Activated T-cell treated with anti-CD3 and anti-CD28 coated beads, Interleukin-2, amount 50 U/mL, for 1 hour (primary cell): ENCODE results near the gene NLRP1.

Experiments used
- DNase-seq: peaks from one replicate; pipeline ENCODE4 v3.0.0-alpha.2; 2020

NLRP1 gene

DNA sequence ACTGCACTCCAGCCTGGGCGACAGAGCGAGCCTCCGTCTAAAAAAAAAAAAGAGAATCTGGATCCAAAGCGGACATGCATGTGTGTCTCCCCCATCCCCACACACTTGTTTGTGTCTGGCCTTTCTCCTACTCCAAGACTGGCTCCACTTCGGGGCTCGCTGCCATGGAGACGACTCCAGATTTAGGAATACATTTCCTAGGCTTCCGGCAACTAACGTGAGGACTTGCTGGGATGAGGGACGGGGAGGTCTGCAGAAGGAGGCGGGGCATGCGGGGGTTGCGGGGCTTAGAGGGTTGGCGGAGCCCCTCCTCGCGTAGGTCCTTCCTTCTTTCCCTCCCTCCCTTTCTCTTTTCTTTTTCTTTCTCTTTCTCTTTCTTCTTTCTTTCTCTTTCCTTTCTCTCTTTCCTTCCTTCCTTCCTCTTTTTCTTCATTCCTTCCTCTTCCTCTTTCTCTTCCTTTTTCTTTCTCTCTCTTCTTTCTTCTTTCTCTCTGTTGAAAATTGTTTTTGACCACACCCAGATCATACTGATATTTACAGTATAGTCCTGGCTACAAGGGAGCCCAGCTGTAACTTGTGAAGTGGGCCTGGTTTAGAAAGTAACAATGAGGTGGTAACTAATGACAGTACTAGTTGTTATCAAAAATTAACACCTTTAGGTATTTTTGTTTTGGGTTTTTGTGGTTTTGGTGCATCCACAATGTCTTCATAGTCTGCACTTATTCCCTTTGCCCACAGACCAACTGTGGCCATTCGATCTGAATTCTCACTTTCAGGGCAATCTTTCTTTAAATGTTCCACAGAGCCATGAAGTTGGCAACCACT, 72.7 kb downstream of the NLRP1 start:
- DNase-seq: no peak

DNA sequence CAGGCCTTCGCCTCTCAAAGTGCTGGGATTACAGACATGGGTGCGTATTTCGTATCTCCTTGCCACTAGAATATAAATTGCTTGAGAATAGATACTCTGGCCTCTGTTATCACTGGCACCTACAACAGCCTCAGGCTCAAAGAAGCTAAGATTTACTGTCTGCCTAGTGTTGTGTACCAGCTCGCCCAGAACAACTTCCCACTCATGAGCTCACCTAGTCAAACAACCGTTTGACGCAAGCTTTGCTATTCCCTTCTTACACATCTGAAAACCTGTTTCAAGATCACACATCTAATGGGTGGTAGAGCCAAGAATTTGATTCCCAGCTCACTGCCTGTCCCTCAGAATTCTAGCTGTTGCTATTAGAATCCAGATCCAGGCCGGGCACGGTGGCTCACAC, 73.5 kb downstream of the NLRP1 start:
- no peak for DNase-seq

DNA sequence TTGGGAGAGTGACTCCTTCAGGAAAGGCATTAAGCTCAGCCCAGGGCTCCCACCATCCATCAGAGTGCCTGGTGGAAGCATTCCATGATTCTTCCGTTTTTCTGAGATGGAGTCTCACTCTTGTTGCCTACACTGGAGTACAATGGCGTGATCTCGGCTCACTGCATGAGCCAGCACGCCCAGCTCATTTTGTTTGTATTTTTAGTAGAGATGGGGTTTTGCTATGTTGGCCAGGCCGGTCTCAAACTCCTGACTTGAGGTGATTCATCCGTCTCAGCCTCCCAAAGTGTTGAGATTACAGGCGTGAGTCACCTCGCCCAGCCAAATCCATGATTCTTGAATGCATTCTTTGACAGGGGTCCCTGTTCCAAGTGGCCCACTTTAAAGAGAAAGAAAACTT, 74.8 kb downstream of the NLRP1 start:
- DNase-seq: no peak

DNA sequence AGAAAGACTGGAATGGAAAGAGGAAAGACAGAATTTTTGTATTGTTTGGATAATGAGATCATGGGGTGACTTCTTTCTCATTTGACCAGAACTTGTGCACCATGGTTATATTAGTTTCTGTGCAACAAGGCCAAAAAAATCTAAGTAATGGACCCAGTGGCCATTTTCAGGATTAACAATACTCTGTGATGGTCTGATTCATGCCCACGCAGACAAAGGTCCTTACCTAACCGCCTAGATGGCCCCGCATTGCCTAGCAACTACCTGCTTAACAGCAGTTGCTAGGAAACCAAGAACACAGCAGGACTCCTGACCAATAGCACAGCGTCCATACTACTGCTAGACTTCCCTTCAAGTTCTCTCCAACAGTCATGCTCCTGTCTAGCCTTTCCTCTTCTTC, 75.5 kb downstream of the NLRP1 start:
- DNase-seq: no peak

DNA sequence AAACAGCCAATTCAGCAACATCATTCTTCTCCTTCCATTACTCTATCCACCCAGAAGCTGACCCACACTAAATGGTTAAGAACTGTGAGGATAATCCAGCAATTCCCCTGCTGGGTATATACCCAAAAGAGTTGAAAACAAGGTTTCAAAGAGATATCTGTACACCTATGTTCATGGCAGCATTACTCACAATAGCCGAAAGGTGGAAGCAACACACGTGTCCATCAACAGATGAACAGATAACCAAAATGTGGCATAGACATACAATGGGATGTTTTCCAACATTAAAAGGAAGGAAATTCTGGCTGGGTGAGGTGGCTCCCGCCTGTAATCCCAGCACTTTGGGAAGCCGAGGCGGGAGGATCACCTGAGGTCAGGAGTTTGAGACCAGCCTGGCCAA, 78.0 kb downstream of the NLRP1 start:
- DNase-seq: no peak

DNA sequence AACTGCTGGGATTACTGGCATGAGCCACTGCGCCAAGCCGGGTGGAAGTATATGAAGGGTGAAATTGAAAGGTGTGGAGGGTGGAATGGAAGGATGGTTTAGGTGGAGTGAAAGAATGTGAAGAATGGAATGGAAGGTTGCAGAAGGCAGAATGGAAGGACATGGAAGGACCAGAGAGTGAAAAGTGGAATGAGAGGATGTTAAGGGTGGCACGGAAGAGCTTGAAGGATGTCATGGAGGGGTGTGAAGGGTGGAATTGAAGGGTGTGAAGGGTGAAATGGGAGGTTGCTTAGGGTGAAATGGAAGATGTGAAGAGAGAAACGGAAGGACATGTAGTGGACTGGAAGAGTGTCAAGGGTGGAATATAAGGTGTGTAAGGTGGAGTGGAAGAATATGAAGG, 81.8 kb downstream of the NLRP1 start:
- DNase-seq: no peak

- no peak for DNase-seq
Observed at GRCh38 chr17:5501685-5502084, 82.6 kb downstream of the NLRP1 start.

DNA sequence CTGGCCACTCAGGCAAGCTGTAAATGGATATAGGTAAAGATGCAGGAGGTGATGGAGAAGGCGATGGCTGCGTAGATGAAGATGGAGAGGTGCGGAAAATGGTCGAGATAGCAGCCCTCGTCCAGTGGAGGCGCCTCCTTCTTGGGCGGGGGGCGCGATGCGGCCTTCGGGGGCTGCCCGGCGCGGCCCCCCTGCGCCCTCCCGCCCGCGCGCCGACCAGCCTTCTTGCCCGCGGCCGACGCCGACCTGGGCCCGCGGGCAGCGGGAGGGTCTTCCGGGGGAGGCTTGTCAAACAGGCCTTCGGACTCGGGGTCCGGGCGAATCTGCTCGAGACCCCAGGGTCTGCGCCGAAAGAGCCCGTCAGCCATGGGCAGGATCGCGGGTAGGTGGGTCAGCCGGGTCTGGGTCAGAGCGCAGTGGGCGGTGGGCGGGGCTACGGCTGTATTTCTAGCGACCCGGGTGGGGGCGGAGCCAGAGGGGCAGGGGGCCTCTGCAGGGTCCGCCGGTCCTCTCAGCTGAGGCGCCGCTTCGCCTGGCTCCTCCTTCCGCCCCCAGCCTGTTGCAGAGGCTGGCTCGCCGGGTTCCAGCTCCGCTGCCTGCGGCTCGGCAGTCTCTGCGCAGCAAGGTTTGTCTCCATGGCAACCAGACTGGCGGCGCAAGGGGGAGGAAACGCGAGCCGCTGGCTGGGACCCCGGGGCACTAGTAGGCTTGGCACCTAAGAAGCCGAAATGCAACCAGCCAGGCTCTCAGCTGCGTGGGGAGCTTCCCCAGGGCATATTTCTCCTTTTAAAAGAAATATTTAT, 83.5 kb downstream of the NLRP1 start:
- peak; percentile 79 for DNase-seq

DNA sequence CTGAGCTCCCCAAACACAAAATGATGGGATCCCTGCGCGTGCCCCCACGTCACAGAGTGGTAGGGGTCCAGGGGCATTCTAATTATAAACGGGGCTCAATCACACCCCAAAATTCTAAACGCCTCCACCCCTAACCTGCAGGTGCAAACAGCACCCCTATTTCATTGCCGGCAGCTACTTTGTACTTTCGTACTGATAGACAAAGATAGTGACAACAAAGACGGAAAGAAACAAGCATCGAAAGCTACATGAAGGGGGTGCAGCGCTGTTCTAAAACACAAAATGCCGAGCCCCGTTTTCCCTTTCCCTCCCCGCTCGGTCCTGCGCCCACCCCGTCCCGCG, 84.1 kb downstream of the NLRP1 start:
- no peak for DNase-seq

GRCh38 chr17:5499476-5500231, 84.7 kb downstream of the NLRP1 start:
- no peak for DNase-seq

DNA sequence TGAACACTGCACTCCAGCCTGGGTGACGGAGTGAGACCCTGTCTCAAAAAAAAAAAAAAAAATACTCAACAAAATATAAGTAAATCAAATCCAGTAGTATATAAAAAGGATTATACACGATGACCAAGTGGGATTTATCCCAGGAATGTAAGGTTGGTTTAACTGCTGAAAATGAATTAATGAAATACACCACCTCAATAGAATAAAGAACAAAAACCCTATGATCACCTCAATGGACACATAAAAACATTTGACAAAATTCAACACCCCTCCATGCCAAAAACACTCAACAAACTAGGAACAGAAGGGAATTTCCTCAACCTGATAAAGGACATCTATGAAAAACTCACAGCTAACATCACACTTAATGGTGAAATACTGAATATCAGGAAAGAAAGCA, 91.3 kb downstream of the NLRP1 start:
- no peak for DNase-seq

- DNase-seq: no peak
Observed at GRCh38 chr17:5488752-5489151, 95.6 kb downstream of the NLRP1 start.

- DNase-seq: peak; percentile 91
Observed at GRCh38 chr17:5486206-5487124, 97.8 kb downstream of the NLRP1 start, which contains the start of gene MIS12. MIS12 (plus strand) TSS chr17:5486566; CDS start chr17:5488863, 2,297 bp downstream.

DNA sequence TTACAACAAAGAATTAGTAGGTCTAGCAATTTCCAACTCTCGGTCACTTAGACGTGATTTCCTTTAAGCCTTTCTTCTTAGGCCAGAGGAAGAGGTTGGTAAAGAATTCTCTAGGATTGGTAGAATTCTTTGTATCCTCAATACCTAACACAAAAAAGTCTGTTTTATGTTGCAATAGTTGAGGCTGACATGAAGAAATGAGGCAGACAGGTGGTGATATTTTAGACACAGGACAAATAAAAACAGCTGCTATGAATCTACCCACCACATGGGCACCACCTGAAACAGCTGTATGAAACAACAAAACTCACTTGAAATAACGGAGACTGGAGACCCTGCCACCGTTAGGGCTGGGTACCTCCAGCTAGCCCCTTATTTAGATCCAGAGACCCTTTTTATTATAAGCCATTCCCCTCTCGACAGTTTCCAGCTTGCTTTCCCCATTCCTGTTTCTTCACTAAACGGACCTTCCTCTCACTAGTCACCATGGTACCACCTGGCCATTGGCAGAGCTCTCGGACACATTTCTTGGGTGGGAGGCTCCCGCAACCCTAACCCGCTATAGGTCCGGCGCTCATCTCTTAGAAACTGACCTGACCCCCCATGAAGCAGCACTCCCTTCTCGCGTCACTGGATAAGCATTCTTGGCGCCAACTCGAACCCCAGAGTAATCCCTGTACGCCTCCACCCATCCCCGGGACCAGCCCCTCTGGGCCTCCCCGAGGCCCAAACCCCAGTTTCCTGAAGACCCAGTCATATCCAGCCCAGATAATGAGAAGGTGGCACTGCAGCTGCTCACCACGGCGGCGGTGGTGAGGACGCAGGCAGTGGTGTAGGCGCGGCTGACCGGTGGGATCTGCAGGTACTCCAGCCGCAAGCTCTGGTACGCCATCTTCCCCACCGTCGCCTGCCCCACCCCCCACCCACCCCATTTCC, 98.8 kb downstream of the NLRP1 start, which contains the start of gene DERL2:
TSS of gene DERL2 (minus strand) at position 909 of the 936 bp plus-strand sequence. CDS start at position 892, 17 bp downstream.
- DNase-seq: no peak

DNA sequence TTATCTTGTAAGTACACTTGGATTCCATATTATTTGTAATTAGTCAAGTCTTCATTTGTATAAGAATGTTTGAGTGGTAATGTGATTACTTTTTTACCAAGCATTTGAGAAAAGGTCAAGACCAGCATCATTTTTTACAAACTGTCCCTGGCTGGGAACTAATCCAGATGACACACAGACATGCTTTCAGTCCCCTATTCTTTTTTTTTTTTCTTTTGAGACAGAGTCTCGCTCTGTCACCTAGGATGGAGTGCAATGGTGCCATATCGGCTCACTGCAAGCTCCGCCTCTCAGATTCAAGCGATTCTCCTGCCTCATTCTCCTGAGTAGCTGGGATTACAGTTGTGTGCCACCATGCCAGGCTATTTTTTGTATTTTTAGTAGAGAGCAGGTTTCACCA, 102.9 kb downstream of the NLRP1 start:
- no peak for DNase-seq

GRCh38 chr17:5480962-5481361, 103.3 kb downstream of the NLRP1 start:
- DNase-seq: no peak

- DNase-seq: no peak
Observed at GRCh38 chr17:5478992-5479391, 105.3 kb downstream of the NLRP1 start.

GRCh38 chr17:5473906-5474305, 110.4 kb downstream of the NLRP1 start:
- DNase-seq: no peak

DNA sequence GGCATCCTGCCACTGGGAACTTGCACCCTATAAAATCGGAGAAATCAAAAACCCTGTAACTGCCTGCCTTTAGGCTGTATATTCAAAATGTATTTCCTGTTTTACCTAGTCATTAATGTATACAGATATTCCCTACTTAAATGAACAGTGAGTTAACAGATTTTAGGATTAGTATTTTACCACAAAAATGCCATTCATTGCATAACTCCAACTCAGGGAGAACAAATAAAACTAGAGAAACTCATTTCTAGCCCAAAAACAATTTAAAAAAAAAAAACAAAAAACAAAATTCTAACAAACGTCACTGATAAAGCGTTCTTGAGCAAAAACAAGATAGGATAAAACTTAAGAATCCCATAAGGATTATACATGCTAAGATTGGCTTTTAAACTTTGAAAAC, 111.8 kb downstream of the NLRP1 start:
- DNase-seq: no peak

GRCh38 chr17:5468075-5468473, 116.2 kb downstream of the NLRP1 start:
- DNase-seq: peak; percentile 29

DNA sequence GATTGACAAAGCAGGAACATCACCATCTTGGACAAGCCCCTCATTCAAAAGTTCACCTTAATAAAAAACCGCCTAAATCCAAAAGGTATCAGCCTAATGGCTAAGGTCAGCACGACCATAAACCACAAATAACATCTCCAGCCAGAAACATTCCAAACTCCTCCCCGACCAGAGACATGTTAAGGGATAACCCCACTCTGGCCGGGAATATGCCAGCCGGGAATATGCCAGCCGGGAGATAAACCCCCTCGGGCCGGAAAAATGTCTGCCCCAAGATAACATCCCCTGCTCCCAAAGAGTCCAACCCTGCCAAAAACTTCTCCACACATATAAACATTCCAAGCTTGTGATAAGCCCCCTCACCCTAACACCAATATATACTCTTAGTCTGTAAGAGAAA, 116.9 kb downstream of the NLRP1 start:
- DNase-seq: no peak
